Measurements from ENCODE around the gene ZKSCAN7. TPM values are rescaled to one million over a fixed set of nuclear protein-coding genes. Genes with fewer than 3 reads are reported as not detected.
A peak's percentile ranks its signal among the peaks of the same experiment; 100 is the strongest.
"Not testable (repeated sequence)": the region's sequence is repeated elsewhere in the genome, so short reads cannot be mapped to it uniquely, and the experiment has no call there.

The ZKSCAN7 gene
- total and polyA plus RNA-seq, 5 donors = 1.9 to 3.6 (median 3.1) TPM

- ATAC-seq (no peak), DNase-seq (no peak)
- intact Hi-C loops (cut with DNase I) = no loop called here
- no peaks in the 10 kb centered on the region for H3K27me3 ChIP-seq (ENCODE audit: control insufficient read depth, insufficient read depth)
- no peak overlapping the region for H3K27ac ChIP-seq (ENCODE audit: low read length)
- 36% methylated on average over 7 of the region's 7 CpGs for WGBS
- no peaks in the 10 kb centered on the region for H3K4me1 ChIP-seq (ENCODE audit: control insufficient read depth, insufficient read depth, low read length)
- H3K4me3 ChIP-seq (ENCODE audit: low read length) = no peak overlapping the region
- H3K9me3 ChIP-seq (ENCODE audit: control insufficient read depth, low read length) = no peaks in the 10 kb centered on the region
Measured at GRCh38 chr3:44522494-44522933, 32.5 kb upstream of the ZKSCAN7 start.

GRCh38 chr3:44525060-44525459, 29.9 kb upstream of the ZKSCAN7 start:
- DNase-seq = no peak
- Histone ChIP-seq H3K9me3 (ENCODE audit: control insufficient read depth, low read length) (no peaks in the 10 kb centered on the region), H3K27me3 (ENCODE audit: control insufficient read depth, insufficient read depth) (no peaks in the 10 kb centered on the region), H3K4me3 (ENCODE audit: low read length) (no peak overlapping the region), H3K27ac (ENCODE audit: low read length) (no peak overlapping the region), H3K4me1 (ENCODE audit: control insufficient read depth, insufficient read depth, low read length) (no peaks in the 10 kb centered on the region)
- ATAC-seq = no peak
- intact Hi-C loops (cut with DNase I) = no loop called here
- WGBS = 83% methylated on average over 5 of the region's 5 CpGs

GRCh38 chr3:44529927-44530326, 25.1 kb upstream of the ZKSCAN7 start:
- no peak for ATAC-seq
- 44% methylated on average over 1 of the region's 1 CpG for WGBS
- intact Hi-C loops (cut with DNase I) = loop anchor here in 3 of 4 donors (5.0 kb wide), 1 partner anchor 382 kb away; no protein-coding TSS in a partner anchor

GRCh38 chr3:44530911-44531310, 24.1 kb upstream of the ZKSCAN7 start:
- no peaks in the 10 kb centered on the region for H3K9me3 ChIP-seq (ENCODE audit: control insufficient read depth, low read length)
- H3K27me3 ChIP-seq (ENCODE audit: control insufficient read depth, insufficient read depth) = peaks cover 2% of the 10 kb centered on the region
- no peak overlapping the region for H3K27ac ChIP-seq (ENCODE audit: low read length)
- H3K4me1 ChIP-seq (ENCODE audit: control insufficient read depth, insufficient read depth, low read length) = no peaks in the 10 kb centered on the region
- intact Hi-C loops (cut with DNase I) = loop anchor here in 3 of 4 donors (5.0 kb wide), 1 partner anchor 381 kb away; no protein-coding TSS in a partner anchor
- 49% methylated on average over 2 of the region's 2 CpGs for WGBS
- H3K4me3 ChIP-seq (ENCODE audit: low read length) = no peak overlapping the region
- DNase-seq = no peak
- ATAC-seq = no peak

More at GRCh38 chr3:44529927-44530326, 25.1 kb upstream of the ZKSCAN7 start:
- Histone ChIP-seq H3K27me3 (ENCODE audit: control insufficient read depth, insufficient read depth) (no peaks in the 10 kb centered on the region), H3K9me3 (ENCODE audit: control insufficient read depth, low read length) (no peaks in the 10 kb centered on the region), H3K4me1 (ENCODE audit: control insufficient read depth, insufficient read depth, low read length) (no peaks in the 10 kb centered on the region), H3K27ac (ENCODE audit: low read length) (no peak overlapping the region), H3K4me3 (ENCODE audit: low read length) (no peak overlapping the region)
- no peak for DNase-seq

- intact Hi-C loops (cut with DNase I) = loop anchor here in 3 of 4 donors (5.0 kb wide), 1 partner anchor 378 kb away; no protein-coding TSS in a partner anchor
Measured at GRCh38 chr3:44534659-44535058, 20.3 kb upstream of the ZKSCAN7 start.

GRCh38 chr3:44535364-44535763, 19.6 kb upstream of the ZKSCAN7 start:
- Histone ChIP-seq H3K4me3 (ENCODE audit: low read length) (no peak overlapping the region), H3K9me3 (ENCODE audit: control insufficient read depth, low read length) (no peaks in the 10 kb centered on the region), H3K4me1 (ENCODE audit: control insufficient read depth, insufficient read depth, low read length) (no peaks in the 10 kb centered on the region), H3K27ac (ENCODE audit: low read length) (no peak overlapping the region), H3K27me3 (ENCODE audit: control insufficient read depth, insufficient read depth) (peaks cover 2% of the 10 kb centered on the region)
- 4% methylated on average over 1 of the region's 1 CpG for WGBS
- ATAC-seq = no peak
- intact Hi-C loops (cut with DNase I) = no loop called here
- DNase-seq = no peak

More at GRCh38 chr3:44534659-44535058, 20.3 kb upstream of the ZKSCAN7 start:
- not testable (repeated sequence) for H3K27ac ChIP-seq (ENCODE audit: low read length); DNase-seq; H3K4me1 ChIP-seq (ENCODE audit: control insufficient read depth, insufficient read depth, low read length); H3K4me3 ChIP-seq (ENCODE audit: low read length); H3K9me3 ChIP-seq (ENCODE audit: control insufficient read depth, low read length); ATAC-seq; H3K27me3 ChIP-seq (ENCODE audit: control insufficient read depth, insufficient read depth)
- WGBS = 50% methylated on average over 4 of the region's 4 CpGs

GRCh38 chr3:44544811-44545210, 10.2 kb upstream of the ZKSCAN7 start:
- intact Hi-C loops (cut with DNase I); H3K27ac ChIP-seq (ENCODE audit: low read length); H3K9me3 ChIP-seq (ENCODE audit: control insufficient read depth, low read length); H3K4me3 ChIP-seq (ENCODE audit: low read length); H3K4me1 ChIP-seq (ENCODE audit: control insufficient read depth, insufficient read depth, low read length); ATAC-seq; H3K27me3 ChIP-seq (ENCODE audit: control insufficient read depth, insufficient read depth); DNase-seq: not testable (repeated sequence)
- 51% methylated on average over 1 of the region's 1 CpG for WGBS

- no peaks in the 10 kb centered on the region for H3K27me3 ChIP-seq (ENCODE audit: control insufficient read depth, insufficient read depth)
- no peak overlapping the region for H3K27ac ChIP-seq (ENCODE audit: low read length)
- H3K4me3 ChIP-seq (ENCODE audit: low read length) = peak overlapping the region; percentile 80
- peaks cover 5% of the 10 kb centered on the region for H3K4me1 ChIP-seq (ENCODE audit: control insufficient read depth, insufficient read depth, low read length)
- DNase-seq (no peak), ATAC-seq (no peak)
- intact Hi-C loops (cut with DNase I) = no loop called here
- H3K9me3 ChIP-seq (ENCODE audit: control insufficient read depth, low read length) = no peaks in the 10 kb centered on the region
- 11% methylated on average over 5 of the region's 5 CpGs for WGBS
Measured at GRCh38 chr3:44555723-44556122, 730 bp downstream of the ZKSCAN7 start.

- H3K9me3 ChIP-seq (ENCODE audit: control insufficient read depth, low read length) = no peaks in the 10 kb centered on the region
- no peak overlapping the region for H3K4me3 ChIP-seq (ENCODE audit: low read length)
- no peaks in the 10 kb centered on the region for H3K27me3 ChIP-seq (ENCODE audit: control insufficient read depth, insufficient read depth)
- WGBS = over 99% methylated on average over 9 of the region's 9 CpGs
- no peak overlapping the region for H3K27ac ChIP-seq (ENCODE audit: low read length)
- DNase-seq (no peak), ATAC-seq (no peak)
- H3K4me1 ChIP-seq (ENCODE audit: control insufficient read depth, insufficient read depth, low read length) = peaks cover 5% of the 10 kb centered on the region
- intact Hi-C loops (cut with DNase I) = no loop called here
Measured at GRCh38 chr3:44557074-44557473, 2.1 kb downstream of the ZKSCAN7 start.

GRCh38 chr3:44561076-44561475, 6.1 kb downstream of the ZKSCAN7 start:
- no peak for ATAC-seq
- intact Hi-C loops (cut with DNase I) = no loop called here
- peaks cover under 1% of the 10 kb centered on the region for H3K4me1 ChIP-seq (ENCODE audit: control insufficient read depth, insufficient read depth, low read length)
- WGBS = 91% methylated on average over 1 of the region's 1 CpG
- no peak overlapping the region for H3K4me3 ChIP-seq (ENCODE audit: low read length)
- no peak for DNase-seq
- H3K27me3 ChIP-seq (ENCODE audit: control insufficient read depth, insufficient read depth) = no peaks in the 10 kb centered on the region
- H3K9me3 ChIP-seq (ENCODE audit: control insufficient read depth, low read length) = no peaks in the 10 kb centered on the region
- no peak overlapping the region for H3K27ac ChIP-seq (ENCODE audit: low read length)

GRCh38 chr3:44562147-44562546, 7.2 kb downstream of the ZKSCAN7 start:
- ATAC-seq (no peak), DNase-seq (no peak)
- Histone ChIP-seq H3K4me1 (ENCODE audit: control insufficient read depth, insufficient read depth, low read length) (no peaks in the 10 kb centered on the region), H3K27me3 (ENCODE audit: control insufficient read depth, insufficient read depth) (no peaks in the 10 kb centered on the region), H3K4me3 (ENCODE audit: low read length) (no peak overlapping the region), H3K27ac (ENCODE audit: low read length) (no peak overlapping the region), H3K9me3 (ENCODE audit: control insufficient read depth, low read length) (no peaks in the 10 kb centered on the region)
- 97% methylated on average over 3 of the region's 3 CpGs for WGBS
- intact Hi-C loops (cut with DNase I) = no loop called here

- Histone ChIP-seq H3K9me3 (ENCODE audit: control insufficient read depth, low read length) (peaks cover 3% of the 10 kb centered on the region), H3K27ac (ENCODE audit: low read length) (no peak overlapping the region), H3K27me3 (ENCODE audit: control insufficient read depth, insufficient read depth) (no peaks in the 10 kb centered on the region), H3K4me1 (ENCODE audit: control insufficient read depth, insufficient read depth, low read length) (no peaks in the 10 kb centered on the region), H3K4me3 (ENCODE audit: low read length) (no peak overlapping the region)
- no peak for DNase-seq
- intact Hi-C loops (cut with DNase I) = no loop called here
- WGBS = 97% methylated on average over 1 of the region's 1 CpG
- ATAC-seq = no peak
Measured at GRCh38 chr3:44568561-44568960, 13.6 kb downstream of the ZKSCAN7 start.

All from right cardiac atrium (tissue), 5 donors.